HUES48 (cell line): ENCODE results near the gene RPLP2.

Source experiments
- H3K27ac ChIP-seq: one replicate; pipeline ENCODE4 v1.7.0; 2013; ENCODE audit warnings: low read depth, low read length, inconsistent platforms
- H3K27me3 ChIP-seq: 2 replicates; pipeline ENCODE4 v1.6.1; 2013; ENCODE audit warnings: mild to moderate bottlenecking, low read length; ENCODE audit not compliant: control insufficient read depth, insufficient read depth
- H3K36me3 ChIP-seq: 2 replicates; pipeline ENCODE4 v1.6.1; 2013; ENCODE audit warnings: low read length; ENCODE audit not compliant: control insufficient read depth, insufficient read depth
- H3K4me1 ChIP-seq: 2 replicates; pipeline ENCODE4 v1.6.1; 2013; ENCODE audit warnings: mild to moderate bottlenecking, low read length; ENCODE audit not compliant: control insufficient read depth, insufficient read depth
- H3K4me3 ChIP-seq: 2 replicates; pipeline ENCODE4 v1.5.1; 2013; ENCODE audit warnings: mild to moderate bottlenecking, low read depth, low read length
- H3K9ac ChIP-seq: 2 replicates; pipeline ENCODE4 v1.6.1; 2013; ENCODE audit warnings: mild to moderate bottlenecking, low read depth, low read length, moderate library complexity
- H3K9me3 ChIP-seq: 2 replicates; pipeline ENCODE4 v1.6.1; 2013; ENCODE audit warnings: low read length; ENCODE audit not compliant: control insufficient read depth, insufficient read depth

Gene RPLP2

GRCh38 chr11:828506-829175 lies 18.9 kb downstream of the RPLP2 start:
- peaks cover 53% of the 10 kb centered on the region for H3K27me3 ChIP-seq
- H3K9me3 ChIP-seq: no peaks in the 10 kb centered on the region
- no peak overlapping the region for H3K9ac ChIP-seq
- H3K4me1 ChIP-seq: peaks cover 47% of the 10 kb centered on the region
- H3K27ac ChIP-seq: no peak overlapping the region
- H3K36me3 ChIP-seq: 0 out of 2 replicates have a peak, but pooled peaks cover 14% of the 10 kb centered on the region
- peak overlapping the region; percentile 68 for H3K4me3 ChIP-seq

- Histone ChIP-seq H3K27me3 (peaks cover 53% of the 10 kb centered on the region), H3K4me3 (peak overlapping the region; percentile 68), H3K36me3 (0 out of 2 replicates have a peak, but pooled peaks cover 10% of the 10 kb centered on the region), H3K9ac (no peak overlapping the region; the same call in 1 of the 2 replicates), H3K4me1 (peaks cover 51% of the 10 kb centered on the region), H3K9me3 (no peaks in the 10 kb centered on the region), H3K27ac (no peak overlapping the region)
Measured at GRCh38 chr11:829176-829846, 19.5 kb downstream of the RPLP2 start.

GRCh38 chr11:829847-830294 lies 20.1 kb downstream of the RPLP2 start:
- H3K27me3 ChIP-seq: peaks cover 53% of the 10 kb centered on the region
- H3K27ac ChIP-seq: no peak overlapping the region
- H3K9ac ChIP-seq: no peak overlapping the region; the same call in 1 of the 2 replicates
- H3K9me3 ChIP-seq: no peaks in the 10 kb centered on the region
- H3K4me3 ChIP-seq: peak overlapping the region; percentile 68
- 0 out of 2 replicates have a peak, but pooled peaks cover 7% of the 10 kb centered on the region for H3K36me3 ChIP-seq
- peaks cover 51% of the 10 kb centered on the region for H3K4me1 ChIP-seq

- Histone ChIP-seq H3K36me3 (0 out of 2 replicates have a peak, but pooled peaks cover under 1% of the 10 kb centered on the region), H3K4me3 (peak overlapping the region; percentile 68), H3K27me3 (peaks cover 53% of the 10 kb centered on the region), H3K4me1 (peaks cover 51% of the 10 kb centered on the region), H3K27ac (no peak overlapping the region), H3K9me3 (no peaks in the 10 kb centered on the region), H3K9ac (no peak overlapping the region)
Measured at GRCh38 chr11:830295-831117, 20.7 kb downstream of the RPLP2 start.

GRCh38 chr11:831118-831864 lies 21.5 kb downstream of the RPLP2 start:
- Histone ChIP-seq H3K9me3 (no peaks in the 10 kb centered on the region), H3K9ac (no peak overlapping the region), H3K36me3 (peaks cover 1% of the 10 kb centered on the region; the same call in 1 of the 2 replicates), H3K27ac (no peak overlapping the region), H3K4me1 (peaks cover 51% of the 10 kb centered on the region), H3K27me3 (peaks cover 49% of the 10 kb centered on the region), H3K4me3 (peak overlapping the region; percentile 68; the same call in 1 of the 2 replicates)

- H3K36me3 ChIP-seq: peaks cover 9% of the 10 kb centered on the region
- H3K27ac ChIP-seq: no peak overlapping the region
- no peak overlapping the region for H3K9ac ChIP-seq
- H3K27me3 ChIP-seq: peaks cover 49% of the 10 kb centered on the region
- H3K4me1 ChIP-seq: peaks cover 51% of the 10 kb centered on the region
- no peaks in the 10 kb centered on the region for H3K9me3 ChIP-seq
- peak overlapping the region; percentile 65 for H3K4me3 ChIP-seq
Measured at GRCh38 chr11:831961-832528, 22.3 kb downstream of the RPLP2 start.

GRCh38 chr11:832529-833113 lies 22.9 kb downstream of the RPLP2 start, which contains the start of gene CD151:
CD151 (plus strand) TSS chr11:832952; CDS start chr11:836070, 3,118 bp downstream.
- Histone ChIP-seq H3K4me3 (peak within 1 kb of the TSS; percentile 74), H3K9me3 (no peaks in the 10 kb centered on the region), H3K27me3 (peaks cover 46% of the 10 kb centered on the region), H3K36me3 (peaks cover 14% of the 10 kb centered on the region), H3K9ac (peak within 1 kb of the TSS; percentile 58), H3K27ac (no peak within 1 kb of the TSS), H3K4me1 (peaks cover 48% of the 10 kb centered on the region)

GRCh38 chr11:833114-833791 lies 23.5 kb downstream of the RPLP2 start:
- peak overlapping the region; percentile 58 for H3K9ac ChIP-seq
- H3K4me3 ChIP-seq: peak overlapping the region; percentile 74
- peaks cover 19% of the 10 kb centered on the region for H3K36me3 ChIP-seq
- peaks cover 40% of the 10 kb centered on the region for H3K27me3 ChIP-seq
- H3K27ac ChIP-seq: no peak overlapping the region
- no peaks in the 10 kb centered on the region for H3K9me3 ChIP-seq
- peaks cover 43% of the 10 kb centered on the region for H3K4me1 ChIP-seq

GRCh38 chr11:833849-834311 lies 24.1 kb downstream of the RPLP2 start:
- Histone ChIP-seq H3K9me3 (no peaks in the 10 kb centered on the region), H3K9ac (no peak overlapping the region), H3K27ac (no peak overlapping the region), H3K4me1 (peaks cover 36% of the 10 kb centered on the region), H3K36me3 (peaks cover 25% of the 10 kb centered on the region), H3K4me3 (peak overlapping the region; percentile 74), H3K27me3 (peaks cover 34% of the 10 kb centered on the region)
